Lower lobe of right lung (tissue), 2 donors: ENCODE results near the gene ICAM1. TPM values are rescaled to one million over a fixed set of nuclear protein-coding genes. Genes with fewer than 3 reads are reported as not detected.

Experiments
- ATAC-seq, 2 donors: fragments of 200-7000 bp; cut with Tn5 transposase; one replicate each; pipeline ENCODE4 v1.9.1; 2020 to 2022; ENCODE audit warnings: mild to moderate bottlenecking in 2 of 2, moderate library complexity in 2 of 2
- DNase-seq: peaks from one replicate; pipeline ENCODE4 v3.0.0-alpha.2; 2020
- H3K27ac ChIP-seq: fragments of 200-600 bp; one replicate; pipeline ENCODE4 v1.8.0; 2022
- H3K27me3 ChIP-seq: fragments of 200-600 bp; one replicate; pipeline ENCODE4 v1.8.0; 2022; ENCODE audit warnings: low read depth
- H3K36me3 ChIP-seq: fragments of 200-600 bp; one replicate; pipeline ENCODE4 v1.8.0; 2022; ENCODE audit warnings: mild to moderate bottlenecking
- H3K4me1 ChIP-seq: fragments of 200-600 bp; one replicate; pipeline ENCODE4 v1.8.0; 2022
- H3K4me3 ChIP-seq: fragments of 200-600 bp; one replicate; pipeline ENCODE4 v1.8.0; 2022; ENCODE audit warnings: mild to moderate bottlenecking
- H3K9me3 ChIP-seq: fragments of 200-600 bp; one replicate; pipeline ENCODE4 v1.8.0; 2022
- CTCF ChIP-seq: fragments of 200-600 bp; IDR thresholded peaks from one replicate; pipeline ENCODE4 v1.8.0; 2022; ENCODE audit warnings: antibody characterized with exemption, mild to moderate bottlenecking
- intact Hi-C: fragments of 100-400 bp; cut with DNase I; formaldehyde crosslinking; loops from one replicate; pipeline ENCODE4 v1.11.0; 2022
- total RNA-seq: library from RNA; stranded (reverse); fragmentation: NEBNext Ultra II Directional; extraction: Animal tissue kit (Norgen Biotek cat#: 25700); gene quantifications from one replicate; pipeline ENCODE4 v1.2.1, GENCODE V29; 2021
- donor health status: DM: no; HTN: yes; CAD: no; lungs with severe emphysema.

ICAM1 gene
- total RNA-seq, 1 donor from 2014 or later, result 95.9 TPM

DNA sequence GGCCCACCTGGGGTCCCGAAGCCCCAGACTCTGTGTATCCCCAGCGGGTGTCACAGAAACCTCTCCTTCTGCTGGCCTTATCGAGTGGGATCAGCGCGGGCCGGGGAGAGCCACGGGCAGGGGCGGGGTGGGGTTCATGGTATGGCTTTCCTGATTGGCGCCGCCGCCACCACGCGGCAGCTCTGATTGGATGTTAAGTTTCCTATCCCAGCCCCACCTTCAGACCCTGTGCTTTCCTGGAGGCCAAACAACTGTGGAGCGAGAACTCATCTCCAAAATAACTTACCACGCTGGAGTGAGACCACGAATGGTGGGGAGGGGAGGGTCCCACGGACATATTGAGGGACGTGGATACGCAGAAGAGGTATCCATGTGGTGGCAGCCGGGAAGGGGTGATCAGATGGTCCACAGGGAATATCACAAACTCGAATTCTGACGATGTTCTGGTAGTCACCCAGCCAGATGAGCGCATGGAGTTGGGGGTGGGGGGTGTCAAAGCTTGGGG is 17.8 kb downstream of the ICAM1 start:
- H3K4me3 ChIP-seq, result peak overlapping the region; percentile 68
- DNase-seq (peak; percentile 76), ATAC-seq (peak; percentile 6 to 22)
- peak overlapping the region; percentile 4 for H3K27ac ChIP-seq
- H3K9me3 ChIP-seq, result no peaks in the 10 kb centered on the region
- intact Hi-C loops, result no loop called here
- TF ChIP-seq CTCF, result no peak
- H3K36me3 ChIP-seq, result peaks cover 25% of the 10 kb centered on the region
- H3K27me3 ChIP-seq, result peaks cover 41% of the 10 kb centered on the region
- peaks cover 100% of the 10 kb centered on the region for H3K4me1 ChIP-seq

GRCh38 chr19:10289167-10289835 is 18.4 kb downstream of the ICAM1 start:
- peak overlapping the region; percentile 68 for H3K4me3 ChIP-seq
- H3K9me3 ChIP-seq, result no peaks in the 10 kb centered on the region
- H3K36me3 ChIP-seq, result peaks cover 19% of the 10 kb centered on the region
- H3K4me1 ChIP-seq, result peaks cover 97% of the 10 kb centered on the region
- peaks cover 46% of the 10 kb centered on the region for H3K27me3 ChIP-seq
- no peak for TF ChIP-seq CTCF
- DNase-seq (peak; percentile 83), ATAC-seq (peak; percentile 12 to 26)
- peak overlapping the region; percentile 4 for H3K27ac ChIP-seq
- intact Hi-C loops, result no loop called here

- peaks cover 52% of the 10 kb centered on the region for H3K27me3 ChIP-seq
- no peak for TF ChIP-seq CTCF
- ATAC-seq (peak; percentile 0 to 1), DNase-seq (no peak)
- H3K27ac ChIP-seq, result peak within 1 kb of the TSS; percentile 80
- peaks cover 97% of the 10 kb centered on the region for H3K4me1 ChIP-seq
- H3K36me3 ChIP-seq, result peaks cover 14% of the 10 kb centered on the region
- H3K9me3 ChIP-seq, result no peaks in the 10 kb centered on the region
- H3K4me3 ChIP-seq, result peak within 1 kb of the TSS; percentile 68
- intact Hi-C loops, result no loop called here
Measured at GRCh38 chr19:10289836-10290356, 19.0 kb downstream of the ICAM1 start, which contains the start of gene ICAM5. TSS of gene ICAM5 (plus strand) at chr19:10289952. CDS start at chr19:10290044, 92 bp downstream.

DNA sequence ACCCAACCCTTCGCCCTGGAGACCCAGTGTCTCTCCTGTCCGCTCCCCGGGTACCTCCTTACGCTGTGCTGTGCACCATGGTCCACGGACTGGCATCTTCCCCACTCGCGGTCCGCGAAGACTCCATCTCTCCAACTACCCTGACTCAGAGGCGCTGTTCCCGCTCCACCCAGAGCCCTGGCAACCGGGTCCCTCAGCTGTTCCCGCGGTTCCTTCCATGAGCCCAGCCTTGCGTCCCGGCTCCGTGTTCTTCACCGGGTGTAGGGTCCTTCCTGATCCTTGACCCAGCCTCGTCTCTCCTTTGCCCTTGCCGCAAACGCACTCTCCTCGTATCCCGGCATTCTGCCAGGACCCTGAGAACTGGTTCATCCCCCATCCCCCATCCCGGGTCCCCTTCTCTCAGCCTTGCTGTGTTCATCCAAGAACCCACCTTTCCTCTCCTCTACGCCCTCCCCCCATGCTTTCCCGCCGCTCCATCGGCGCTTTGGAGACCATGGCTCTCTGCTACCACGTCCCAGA is 19.5 kb downstream of the ICAM1 start:
- intact Hi-C loops, result no loop called here
- Histone ChIP-seq H3K36me3 (peaks cover 8% of the 10 kb centered on the region), H3K4me3 (peak overlapping the region; percentile 68), H3K4me1 (peaks cover 97% of the 10 kb centered on the region), H3K27ac (peak overlapping the region; percentile 80), H3K9me3 (no peaks in the 10 kb centered on the region), H3K27me3 (peaks cover 57% of the 10 kb centered on the region)
- no peak for DNase-seq
- ATAC-seq, result no peak
- TF ChIP-seq CTCF, result no peak

- TF ChIP-seq CTCF, result no peak
- ATAC-seq (peak; percentile 35 to 58), DNase-seq (peak; percentile 90)
- intact Hi-C loops, result no loop called here
- H3K36me3 ChIP-seq, result peaks cover 2% of the 10 kb centered on the region
- H3K27ac ChIP-seq, result peak overlapping the region; percentile 80
- H3K27me3 ChIP-seq, result peaks cover 58% of the 10 kb centered on the region
- H3K4me3 ChIP-seq, result peak overlapping the region; percentile 68
- peaks cover 97% of the 10 kb centered on the region for H3K4me1 ChIP-seq
- no peaks in the 10 kb centered on the region for H3K9me3 ChIP-seq
Measured at GRCh38 chr19:10290876-10291553, 20.1 kb downstream of the ICAM1 start.
